HepG2 (cell line): ENCODE data around the gene GPR82.

Experiments
- ELF1 ChIP-seq: sonication (generic); formaldehyde crosslinking; IDR thresholded peaks from 2 replicates; pipeline ENCODE4 v1.4.0; 2020; ENCODE audit warnings: missing genetic modification reagents
- RBM39 ChIP-seq: fragments of 200-400 bp; formaldehyde crosslinking; IDR thresholded peaks from one replicate; pipeline ENCODE4 v1.6.1; 2018; ENCODE audit warnings: antibody characterized with exemption, mild to moderate bottlenecking, low read depth, low read length; ENCODE audit not compliant: poor library complexity, severe bottlenecking
- ZNF512B ChIP-seq: sonication (generic); formaldehyde crosslinking; IDR thresholded peaks from 2 replicates; pipeline ENCODE4 v1.5.1; 2020; ENCODE audit warnings: missing genetic modification reagents, mild to moderate bottlenecking, borderline replicate concordance
- ZNF749 ChIP-seq: sonication (generic); formaldehyde crosslinking; IDR thresholded peaks from 2 replicates; pipeline ENCODE4 v1.8.0; 2022; ENCODE audit warnings: mild to moderate bottlenecking, missing genetic modification reagents, moderate library complexity, borderline replicate concordance

DNA sequence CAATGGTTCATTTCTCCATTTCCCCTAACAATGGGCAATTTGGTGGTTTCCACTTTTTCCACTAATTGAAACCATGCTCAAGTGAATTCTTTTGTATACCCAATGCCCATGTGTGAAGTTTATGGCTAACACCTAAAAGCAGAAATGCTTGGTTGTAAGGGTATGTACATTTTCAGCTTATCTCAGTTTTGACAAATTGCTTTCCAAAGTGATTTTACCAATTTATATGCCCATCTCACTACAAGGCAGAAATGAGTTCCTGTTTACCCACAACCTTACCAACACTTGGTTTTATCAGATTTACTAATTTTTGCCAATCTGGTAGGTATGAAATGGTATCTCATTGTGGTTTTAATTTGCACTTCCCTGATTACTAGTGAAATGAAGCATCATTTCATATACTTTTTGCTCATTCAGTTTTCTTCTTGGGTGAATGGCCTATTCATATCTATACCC, 20.4 kb upstream of the GPR82 start:
- TF ChIP-seq RBM39 (no peak), ELF1 (CRISPR knock-in tag) (no peak), ZNF512B (CRISPR knock-in tag) (no peak), ZNF749 (CRISPR knock-in tag) (no peak)
